Ectodermal cell (in vitro differentiated cells): ENCODE data around the gene OAF.

ENCODE experiments used
- H3K27ac ChIP-seq: 2 replicates; pipeline ENCODE4 v1.7.0; 2013; ENCODE audit warnings: mild to moderate bottlenecking, low read depth, low read length; ENCODE audit not compliant: insufficient read depth, poor library complexity, severe bottlenecking
- H3K27me3 ChIP-seq: 2 replicates; pipeline ENCODE4 v1.7.0; 2013; ENCODE audit warnings: mild to moderate bottlenecking, low read length; ENCODE audit not compliant: insufficient read depth, control insufficient read depth, poor library complexity, severe bottlenecking
- H3K36me3 ChIP-seq: one replicate; pipeline ENCODE4 v1.7.0; 2013; ENCODE audit warnings: low read length; ENCODE audit not compliant: control insufficient read depth, insufficient read depth
- H3K4me1 ChIP-seq: one replicate; pipeline ENCODE4 v1.7.0; 2013; ENCODE audit warnings: low read length; ENCODE audit not compliant: control insufficient read depth, insufficient read depth
- H3K4me3 ChIP-seq: 2 replicates; pipeline ENCODE4 v1.7.0; 2013; ENCODE audit warnings: low read depth, low read length, control low read depth; ENCODE audit not compliant: insufficient read depth
- H3K9me3 ChIP-seq: 2 replicates; pipeline ENCODE4 v1.7.0; 2013; ENCODE audit warnings: mild to moderate bottlenecking, low read length, moderate library complexity; ENCODE audit not compliant: control insufficient read depth
- WGBS, 2 experiments: methylation state at CpG; one replicate each; pipeline ENCODE4 v1.1.7; 2013; ENCODE audit warnings: missing lambda C conversion rate in 2 of 2; 5-methylcytosine and 5-hydroxymethylcytosine counted together

Gene OAF

DNA sequence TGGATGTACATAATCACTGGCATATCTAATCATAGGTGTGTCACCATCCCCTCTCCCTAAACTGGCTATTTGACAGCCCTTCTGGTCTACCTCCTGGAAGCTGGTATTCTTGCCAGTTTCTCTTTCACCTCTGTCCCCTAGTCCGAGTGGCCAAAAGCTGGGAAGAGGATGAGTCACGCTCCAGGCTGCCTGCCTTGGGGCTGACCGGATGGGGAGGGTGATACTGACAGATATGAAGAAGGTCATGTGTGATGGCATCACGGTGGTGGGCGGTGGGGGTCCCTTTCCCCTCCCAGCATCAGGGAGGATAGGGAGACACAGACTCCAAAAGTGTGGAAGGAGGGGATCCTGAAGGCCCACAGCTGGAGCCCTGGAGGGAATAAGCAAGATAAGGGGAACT lies 4.8 kb downstream of the OAF start:
- Histone ChIP-seq H3K27ac (no peak overlapping the region), H3K9me3 (no peaks in the 10 kb centered on the region), H3K4me1 (peaks cover 43% of the 10 kb centered on the region), H3K27me3 (peaks cover 53% of the 10 kb centered on the region), H3K36me3 (no peaks in the 10 kb centered on the region), H3K4me3 (no peak overlapping the region)
- WGBS, 2 experiments = 90 to 91% methylated on average over 5 of the region's 5 CpGs

DNA sequence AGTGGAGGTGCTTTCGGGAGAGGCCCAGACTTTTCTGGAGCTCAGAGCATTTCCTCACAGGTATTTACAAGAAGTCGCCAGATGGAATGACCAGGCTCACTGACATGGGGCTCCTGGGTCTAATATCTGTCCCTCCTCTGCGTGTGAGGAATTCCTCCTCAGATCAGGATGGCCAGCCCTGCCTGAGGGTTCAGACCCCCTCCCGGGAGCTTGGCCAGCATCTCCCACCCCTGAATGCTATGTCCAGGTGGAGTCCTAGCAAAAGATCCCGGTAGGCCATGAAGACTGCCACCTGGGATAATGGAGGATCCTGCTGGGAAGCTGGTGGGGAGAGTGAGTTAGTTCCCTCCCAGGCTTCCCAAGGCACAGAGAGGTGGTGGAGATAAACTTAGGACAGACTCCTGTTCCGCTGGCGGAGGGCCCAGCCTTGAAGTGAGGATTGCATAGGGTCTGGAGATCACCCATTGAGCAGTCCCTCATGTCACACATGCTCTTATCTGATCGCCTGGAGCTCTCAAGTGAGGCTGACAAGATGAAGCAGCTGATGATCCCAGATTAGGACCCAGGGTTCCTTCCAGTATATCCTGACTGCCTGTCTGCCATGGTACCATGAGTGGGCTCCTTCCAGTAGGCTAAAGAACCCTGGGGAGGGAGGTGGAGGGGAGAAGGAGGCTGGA lies 5.7 kb downstream of the OAF start:
- 88 to 90% methylated on average over 8 of the region's 8 CpGs for WGBS, 2 experiments
- no peaks in the 10 kb centered on the region for H3K36me3 ChIP-seq
- H3K9me3 ChIP-seq = no peaks in the 10 kb centered on the region
- H3K4me3 ChIP-seq = no peak overlapping the region
- H3K4me1 ChIP-seq = peaks cover 44% of the 10 kb centered on the region
- H3K27me3 ChIP-seq = peaks cover 46% of the 10 kb centered on the region
- H3K27ac ChIP-seq = no peak overlapping the region

GRCh38 chr11:120217526-120217925 lies 6.7 kb downstream of the OAF start:
- 88 to 90% methylated on average over 12 of the region's 12 CpGs for WGBS, 2 experiments
- peaks cover 36% of the 10 kb centered on the region for H3K27me3 ChIP-seq
- H3K4me1 ChIP-seq = peaks cover 41% of the 10 kb centered on the region
- H3K27ac ChIP-seq = no peak overlapping the region
- H3K9me3 ChIP-seq = no peaks in the 10 kb centered on the region
- no peaks in the 10 kb centered on the region for H3K36me3 ChIP-seq
- no peak overlapping the region for H3K4me3 ChIP-seq

GRCh38 chr11:120217941-120218694 lies 7.3 kb downstream of the OAF start:
- 45 to 46% methylated on average over 12 of the region's 12 CpGs for WGBS, 2 experiments
- no peaks in the 10 kb centered on the region for H3K9me3 ChIP-seq
- peaks cover 31% of the 10 kb centered on the region for H3K27me3 ChIP-seq
- H3K36me3 ChIP-seq = no peaks in the 10 kb centered on the region
- H3K4me1 ChIP-seq = peaks cover 35% of the 10 kb centered on the region
- H3K4me3 ChIP-seq = no peak overlapping the region
- H3K27ac ChIP-seq = no peak overlapping the region

- Histone ChIP-seq H3K27ac (no peak overlapping the region), H3K27me3 (peaks cover 25% of the 10 kb centered on the region), H3K4me1 (peaks cover 32% of the 10 kb centered on the region), H3K9me3 (no peaks in the 10 kb centered on the region), H3K4me3 (no peak overlapping the region), H3K36me3 (no peaks in the 10 kb centered on the region)
- 87 to 88% methylated on average over 10 of the region's 10 CpGs for WGBS, 2 experiments
These were observed 7.8 kb downstream of the OAF start for GRCh38 chr11:120218695-120219033.

- Histone ChIP-seq H3K27ac (no peak overlapping the region), H3K4me1 (peaks cover 34% of the 10 kb centered on the region), H3K9me3 (no peaks in the 10 kb centered on the region), H3K27me3 (peaks cover 18% of the 10 kb centered on the region), H3K4me3 (no peak overlapping the region), H3K36me3 (no peaks in the 10 kb centered on the region)
- 86 to 87% methylated on average over 13 of the region's 13 CpGs for WGBS, 2 experiments
These were observed 8.6 kb downstream of the OAF start for GRCh38 chr11:120219232-120219937.

DNA sequence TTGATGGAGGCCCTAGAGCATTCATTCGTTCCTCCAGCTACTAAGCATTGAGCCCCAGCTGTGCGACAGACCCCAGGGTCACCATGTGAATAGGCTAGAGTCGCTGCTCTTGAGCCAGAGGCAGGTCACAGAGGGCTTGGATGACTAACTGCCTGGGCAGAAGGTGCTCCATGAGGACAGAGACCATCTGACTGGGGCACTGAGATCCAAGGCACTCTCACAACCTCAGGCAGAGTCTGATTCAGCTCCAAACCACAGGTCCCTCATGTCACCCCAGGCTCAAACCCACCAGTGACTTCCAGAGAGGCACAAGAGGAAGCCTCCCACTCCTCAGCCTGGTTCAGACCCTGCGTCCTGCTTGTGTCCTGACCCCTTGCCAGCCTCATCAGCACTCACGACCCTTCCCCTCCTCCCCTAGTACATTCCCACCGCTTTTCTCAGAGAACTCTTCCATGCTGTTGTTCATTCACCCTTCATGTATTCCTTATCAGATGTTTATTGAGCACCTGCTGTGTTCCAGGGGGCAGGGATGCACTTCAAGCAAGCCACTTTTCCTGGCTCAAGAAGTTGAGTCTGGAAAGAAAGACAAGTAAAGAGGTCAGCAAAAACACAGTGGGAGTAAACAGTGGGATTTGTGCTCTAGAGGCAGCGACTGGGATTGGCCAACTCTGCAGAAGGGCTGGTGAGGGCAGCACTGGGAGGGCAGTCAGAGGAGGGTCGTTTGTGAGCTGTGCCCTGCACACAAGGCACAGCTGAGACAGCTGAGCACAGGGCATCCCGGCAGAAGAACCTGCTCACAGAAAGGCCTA lies 9.3 kb downstream of the OAF start:
- no peaks in the 10 kb centered on the region for H3K36me3 ChIP-seq
- no peak overlapping the region for H3K27ac ChIP-seq
- no peaks in the 10 kb centered on the region for H3K9me3 ChIP-seq
- peaks cover 41% of the 10 kb centered on the region for H3K4me1 ChIP-seq
- H3K27me3 ChIP-seq = peaks cover 12% of the 10 kb centered on the region
- H3K4me3 ChIP-seq = no peak overlapping the region
- WGBS, 2 experiments = 56 to 59% methylated on average over 9 of the region's 9 CpGs

DNA sequence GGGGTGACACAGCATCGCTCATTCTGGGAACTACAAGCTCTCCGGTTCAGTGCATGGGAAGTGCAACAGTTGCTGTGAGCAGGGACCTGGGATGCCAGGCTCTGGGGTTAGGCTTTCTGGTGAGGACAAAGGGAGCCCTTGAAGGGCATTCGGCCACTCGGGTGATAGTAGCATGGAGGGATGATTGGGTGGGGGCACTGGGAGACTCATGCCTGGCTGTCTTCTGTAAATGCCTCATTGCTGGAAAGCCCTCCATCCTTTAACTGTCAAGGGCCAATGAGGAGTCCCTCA lies 9.9 kb downstream of the OAF start:
- Histone ChIP-seq H3K27me3 (peaks cover 8% of the 10 kb centered on the region), H3K4me1 (peaks cover 47% of the 10 kb centered on the region), H3K4me3 (no peak overlapping the region), H3K9me3 (no peaks in the 10 kb centered on the region), H3K27ac (no peak overlapping the region), H3K36me3 (no peaks in the 10 kb centered on the region)
- WGBS, 2 experiments = 84% methylated on average over 4 of the region's 4 CpGs

DNA sequence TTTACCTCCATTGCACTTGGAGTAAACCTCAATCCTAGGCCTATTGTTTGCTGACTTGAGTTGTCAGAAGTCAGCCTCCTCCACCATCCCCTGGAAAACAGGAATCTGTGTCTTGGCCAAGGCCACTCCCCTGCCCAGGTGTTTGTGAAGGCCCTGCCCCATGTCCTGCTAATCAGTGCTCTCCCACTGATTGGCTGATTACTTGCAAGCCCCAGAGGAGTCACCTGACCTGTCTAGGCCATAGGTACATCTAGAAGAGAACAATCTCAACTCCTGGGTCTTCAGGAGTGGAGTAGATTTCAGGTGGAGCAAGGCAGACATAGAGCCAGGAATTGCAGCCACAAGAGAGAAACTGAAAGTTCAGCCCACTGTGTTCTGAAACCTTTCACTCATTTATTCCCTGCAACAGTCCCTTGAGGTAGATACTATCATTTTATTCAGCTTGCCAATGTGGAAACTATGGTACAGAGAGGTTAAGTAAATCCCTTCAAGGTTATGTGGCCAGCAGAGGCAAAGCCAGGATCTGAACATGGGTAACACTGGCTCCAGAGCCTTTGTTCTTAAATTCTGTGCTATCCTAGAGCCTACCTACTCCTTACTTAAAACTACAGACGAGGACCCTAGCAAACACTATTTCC lies 10.4 kb downstream of the OAF start:
- no peaks in the 10 kb centered on the region for H3K9me3 ChIP-seq
- peaks cover 48% of the 10 kb centered on the region for H3K4me1 ChIP-seq
- 89 to 97% methylated on average over 1 of the region's 1 CpG for WGBS, 2 experiments
- no peak overlapping the region for H3K4me3 ChIP-seq
- no peaks in the 10 kb centered on the region for H3K36me3 ChIP-seq
- no peak overlapping the region for H3K27ac ChIP-seq
- peaks cover 5% of the 10 kb centered on the region for H3K27me3 ChIP-seq
